ENCODE results near the gene RAB6B.

DNA sequence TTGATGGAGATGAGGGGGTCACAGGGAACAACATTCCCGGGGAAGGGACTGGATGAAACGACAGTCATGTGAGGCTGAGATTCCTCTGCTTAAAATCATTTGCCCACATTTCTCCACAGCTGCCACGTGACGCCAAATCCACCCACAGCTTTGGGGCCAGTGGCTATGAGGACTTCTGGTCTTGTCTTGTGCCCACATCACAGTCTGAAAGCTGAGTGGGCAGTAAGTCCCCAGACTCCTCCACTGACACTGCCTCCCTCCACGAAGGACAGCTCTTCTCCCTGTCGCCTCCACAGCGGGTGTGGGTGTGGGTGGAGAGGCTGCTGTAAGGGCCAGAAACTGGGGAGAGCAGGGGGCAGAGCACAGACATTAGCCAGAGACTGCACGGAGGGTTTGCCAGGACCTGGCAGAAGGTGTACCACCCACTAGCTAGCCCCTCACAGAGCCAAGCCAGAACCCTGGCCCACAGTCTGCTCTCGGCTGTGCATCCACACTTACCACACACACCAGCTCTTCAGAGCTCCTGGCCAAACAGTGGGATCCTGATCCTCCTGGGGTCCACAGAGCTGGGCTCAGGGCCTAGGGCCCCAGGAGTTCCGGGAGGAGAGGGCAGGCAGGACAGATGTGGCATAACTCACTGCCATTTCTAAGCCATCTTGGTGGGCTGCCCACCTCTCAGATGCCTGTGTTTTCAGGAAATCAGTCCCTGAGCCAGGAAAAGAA, 24.2 kb downstream of the RAB6B start:
- no peak for TF ChIP-seq EHMT2 (IDR thresholded peaks at IDR 0.05; ENCODE audit: low read depth)
- TF ChIP-seq RAD21 (conservative IDR thresholded peaks at IDR 0.05 in 1 of 2, IDR thresholded peaks at IDR 0.05 in 1 of 2): no peak
- no peak for TF ChIP-seq EP300 (IDR thresholded peaks at IDR 0.05)
- no peak for TF ChIP-seq RFX5 (IDR thresholded peaks at IDR 0.05)
- TF ChIP-seq, protein P1, sequence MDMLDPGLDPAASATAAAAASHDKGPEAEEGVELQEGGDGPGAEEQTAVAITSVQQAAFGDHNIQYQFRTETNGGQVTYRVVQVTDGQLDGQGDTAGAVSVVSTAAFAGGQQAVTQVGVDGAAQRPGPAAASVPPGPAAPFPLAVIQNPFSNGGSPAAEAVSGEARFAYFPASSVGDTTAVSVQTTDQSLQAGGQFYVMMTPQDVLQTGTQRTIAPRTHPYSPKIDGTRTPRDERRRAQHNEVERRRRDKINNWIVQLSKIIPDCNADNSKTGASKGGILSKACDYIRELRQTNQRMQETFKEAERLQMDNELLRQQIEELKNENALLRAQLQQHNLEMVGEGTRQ (IDR thresholded peaks at IDR 0.05): no peak
- TF ChIP-seq, protein P2, sequence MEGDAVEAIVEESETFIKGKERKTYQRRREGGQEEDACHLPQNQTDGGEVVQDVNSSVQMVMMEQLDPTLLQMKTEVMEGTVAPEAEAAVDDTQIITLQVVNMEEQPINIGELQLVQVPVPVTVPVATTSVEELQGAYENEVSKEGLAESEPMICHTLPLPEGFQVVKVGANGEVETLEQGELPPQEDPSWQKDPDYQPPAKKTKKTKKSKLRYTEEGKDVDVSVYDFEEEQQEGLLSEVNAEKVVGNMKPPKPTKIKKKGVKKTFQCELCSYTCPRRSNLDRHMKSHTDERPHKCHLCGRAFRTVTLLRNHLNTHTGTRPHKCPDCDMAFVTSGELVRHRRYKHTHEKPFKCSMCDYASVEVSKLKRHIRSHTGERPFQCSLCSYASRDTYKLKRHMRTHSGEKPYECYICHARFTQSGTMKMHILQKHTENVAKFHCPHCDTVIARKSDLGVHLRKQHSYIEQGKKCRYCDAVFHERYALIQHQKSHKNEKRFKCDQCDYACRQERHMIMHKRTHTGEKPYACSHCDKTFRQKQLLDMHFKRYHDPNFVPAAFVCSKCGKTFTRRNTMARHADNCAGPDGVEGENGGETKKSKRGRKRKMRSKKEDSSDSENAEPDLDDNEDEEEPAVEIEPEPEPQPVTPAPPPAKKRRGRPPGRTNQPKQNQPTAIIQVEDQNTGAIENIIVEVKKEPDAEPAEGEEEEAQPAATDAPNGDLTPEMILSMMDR (IDR thresholded peaks at IDR 0.05): no peak
- TF ChIP-seq CBX8 (IDR thresholded peaks at IDR 0.05): no peak
- TF ChIP-seq HDAC2 (IDR thresholded peaks at IDR 0.05): no peak
- no peak for TF ChIP-seq CBX2 (IDR thresholded peaks at IDR 0.05; ENCODE audit: borderline replicate concordance, low read depth)
- TF ChIP-seq TP53 (CRISPR knock-in tag; IDR thresholded peaks at IDR 0.05): no peak
